K562 (cell line): Measurements from ENCODE around the gene C5orf22. TPM values are rescaled to one million over a fixed set of nuclear protein-coding genes. Genes with fewer than 3 reads are reported as not detected.

Experiments used
- CBX1 ChIP-seq: sonication (generic); IDR thresholded peaks from 2 replicates; pipeline ENCODE4 v1.6.1; 2016; ENCODE audit warnings: antibody characterized with exemption, low read depth, mild to moderate bottlenecking
- DIDO1 ChIP-seq: fragments of 450-650 bp; IDR thresholded peaks from 2 replicates; pipeline ENCODE4 v1.6.1; 2016; ENCODE audit warnings: low read depth, missing biosample characterization, missing genetic modification characterization
- FOSL1 ChIP-seq: fragments of 200-800 bp; sonication (Bioruptor generic); conservative IDR thresholded peaks from 2 replicates; pipeline ENCODE4 v1.6.1; 2016; ENCODE audit warnings: missing genetic modification characterization, missing compliant biosample characterization
- HDAC8 ChIP-seq: fragments of 450-650 bp; IDR thresholded peaks from 2 replicates; pipeline ENCODE4 v1.6.1; 2016; ENCODE audit warnings: mild to moderate bottlenecking, missing genetic modification characterization, moderate library complexity, missing compliant biosample characterization
- HIVEP1 ChIP-seq: fragments of 250-450 bp; sonication (Bioruptor Pico); IDR thresholded peaks from 2 replicates; pipeline ENCODE4 v1.4.0; 2020; ENCODE audit warnings: mild to moderate bottlenecking
- JUN ChIP-seq, 2 experiments: sonication (generic) in 1 of 2; formaldehyde crosslinking in 1 of 2; IDR thresholded peaks; 2 replicates each; pipeline versions ENCODE4 v1.6.1 to v1.8.0; 2012 to 2022; ENCODE audit warnings: borderline replicate concordance in 2 of 2, mild to moderate bottlenecking in 2 of 2, improper control_type of control experiment in 1 of 2, low read depth in 1 of 2, low read length in 1 of 2, missing genetic modification reagents in 1 of 2
- MCM3 ChIP-seq: fragments of 450-650 bp; IDR thresholded peaks from 2 replicates; pipeline ENCODE4 v1.6.1; 2016
- NFE2 ChIP-seq: IDR thresholded peaks from 2 replicates; pipeline ENCODE4 v1.6.1; 2014; ENCODE audit warnings: antibody characterized with exemption, low read depth
- POLR2AphosphoS2 ChIP-seq: IDR thresholded peaks from 2 replicates; pipeline ENCODE4 v1.6.1; 2012; ENCODE audit warnings: low read length, improper control_type of control experiment
- POLR2H ChIP-seq: IDR thresholded peaks from 2 replicates; pipeline ENCODE4 v1.6.1; 2016; ENCODE audit warnings: missing genetic modification characterization, low read depth, mild to moderate bottlenecking, control low read depth, missing compliant biosample characterization, moderate library complexity
- POU5F1 ChIP-seq: fragments of 150-350 bp; IDR thresholded peaks from 2 replicates; pipeline ENCODE4 v1.6.1; 2014; ENCODE audit warnings: borderline replicate concordance, low read length, low read depth, mild to moderate bottlenecking; ENCODE audit not compliant: partially characterized antibody
- PTBP1 ChIP-seq: fragments of 200-400 bp; formaldehyde crosslinking; IDR thresholded peaks from 2 replicates; pipeline ENCODE4 v1.6.1; 2017; ENCODE audit warnings: low read depth, low read length
- PTTG1 ChIP-seq: fragments of 450-650 bp; IDR thresholded peaks from 2 replicates; pipeline ENCODE4 v1.6.1; 2016; ENCODE audit warnings: low read depth, mild to moderate bottlenecking, missing genetic modification characterization, missing compliant biosample characterization
- TCF7L2 ChIP-seq: fragments of 150-350 bp; IDR thresholded peaks from 2 replicates; pipeline ENCODE4 v1.6.1; 2016; ENCODE audit warnings: low read depth, mild to moderate bottlenecking, low read length, moderate library complexity
- TEAD1 ChIP-seq, 2 experiments: fragments of 450-650 bp in 1 of 2; sonication (generic) in 1 of 2; formaldehyde crosslinking; IDR thresholded peaks; 2 replicates each; pipeline versions ENCODE4 v1.4.0 to v1.8.0; 2020 to 2022; ENCODE audit warnings: mild to moderate bottlenecking in 2 of 2, missing genetic modification reagents in 1 of 2
- THAP12 ChIP-seq: fragments of 250-450 bp; sonication (Bioruptor Pico); IDR thresholded peaks from 2 replicates; pipeline ENCODE4 v1.9.0; 2021; ENCODE audit warnings: mild to moderate bottlenecking, inconsistent platforms
- ZBED1 ChIP-seq: IDR thresholded peaks from 2 replicates; pipeline ENCODE4 v1.6.1; 2014
- ZNF143 ChIP-seq: sonication (generic); formaldehyde crosslinking; IDR thresholded peaks from 2 replicates; pipeline ENCODE4 v1.9.0; 2022; ENCODE audit warnings: mild to moderate bottlenecking, missing genetic modification reagents
- ZNF239 ChIP-seq: fragments of 250-450 bp; sonication (Bioruptor Pico); IDR thresholded peaks from 2 replicates; pipeline ENCODE4 v1.4.0; 2020; ENCODE audit warnings: mild to moderate bottlenecking
- ZNF24 ChIP-seq: fragments of 450-650 bp; IDR thresholded peaks from 2 replicates; pipeline ENCODE4 v1.6.1; 2016
- ZNF444 ChIP-seq: fragments of 250-450 bp; sonication (Bioruptor Pico); IDR thresholded peaks from 2 replicates; pipeline ENCODE4 v1.4.0; 2020; ENCODE audit warnings: mild to moderate bottlenecking, moderate library complexity
- ZNF639 ChIP-seq, 2 experiments: fragments of 200-800 bp in 1 of 2; sonication (Bioruptor generic) in 1 of 2; sonication (generic) in 1 of 2; formaldehyde crosslinking in 1 of 2; IDR thresholded peaks in 1 of 2; conservative IDR thresholded peaks in 1 of 2; 2 replicates each; pipeline versions ENCODE4 v1.5.0 to v1.6.1; 2016 to 2020; ENCODE audit warnings: missing compliant biosample characterization in 1 of 2, missing genetic modification characterization in 1 of 2, missing genetic modification reagents in 1 of 2
- ZNF717 ChIP-seq: fragments of 250-450 bp; sonication (Bioruptor Pico); IDR thresholded peaks from 2 replicates; pipeline ENCODE4 v1.5.0; 2021
- polyA plus RNA-seq, 8 experiments: library from polyadenylated mRNA; depleted of rRNA in 4 of 8; stranded (reverse) in 5 of 8; unstranded in 3 of 8; fragments of >200 nt; fragmentation: Nextera tagmentation in 2 of 8; fragmentation: Illumina TruSeq in 1 of 8; extraction: Ambion mirVana in 2 of 8; extraction: Trizol in 1 of 8; gene quantifications; 2 replicates each; pipeline versions ENCODE4 v1.2.1 to v1.2.3, GENCODE V29; 2011 to 2014; ENCODE audit warnings: inconsistent platforms in 1 of 8, missing spikeins in 1 of 8
- total RNA-seq, 7 experiments: library from RNA; depleted of rRNA in 6 of 7; stranded (reverse); fragments of >200 nt in 6 of 7; fragmentation: Illumina TruSeq in 2 of 7; extraction: Trizol in 2 of 7; gene quantifications; 2 replicates each; pipeline versions ENCODE4 v1.2.1 to v1.2.3, GENCODE V29; 2011 to 2021; ENCODE audit warnings: low replicate concordance in 1 of 7
- TF ChIP-seq, protein P1 (sequence below): fragments of 250-450 bp; sonication (Bioruptor Pico); IDR thresholded peaks from 2 replicates; pipeline ENCODE4 v1.8.0; 2021; ENCODE audit warnings: moderate library complexity, mild to moderate bottlenecking, inconsistent platforms

The C5orf22 gene
- total and polyA plus RNA-seq, 9 of the 15 experiments (the other 6 are each of a cell fraction or from before 2014, with no cell fraction given): 22.7 to 56.7 (median 39.3) TPM

- TF ChIP-seq FOSL1 (tag) (no peak), ZNF639 (CRISPR knock-in tag; conservative IDR thresholded peaks at IDR 0.05 in 1 of 2, IDR thresholded peaks at IDR 0.05 in 1 of 2) (peak in 1 of 2 experiments; percentile 60; a peak in 1 of 4 replicates), CBX1 (peak; percentile 16; the same call in 1 of the 2 replicates), ZBED1 (0 out of 2 replicates have a peak, but pooled peaks have one; percentile 60), MCM3 (no peak), POU5F1 (no peak), ZNF24 (no peak), ZNF444 (no peak), TEAD1 (CRISPR knock-in tag; IDR thresholded peaks at IDR 0.05) (peak in 1 of 2 experiments; percentile 51; a peak in 1 of 4 replicates), JUN (IDR thresholded peaks at IDR 0.05; ENCODE audit: borderline replicate concordance, low read depth, low read length) (no peak), JUN (CRISPR knock-in tag; IDR thresholded peaks at IDR 0.05; ENCODE audit: borderline replicate concordance) (peak; percentile 59; the same call in 1 of the 2 replicates), PTBP1 (no peak), NFE2 (no peak), PTTG1 (tag) (no peak), ZNF143 (CRISPR knock-in tag) (0 out of 2 replicates have a peak, but pooled peaks have one; percentile 42), POLR2H (peak; percentile 67), HDAC8 (tag) (no peak), ZNF239 (CRISPR knock-in tag) (no peak), HIVEP1 (CRISPR knock-in tag) (no peak), POLR2AphosphoS2 (no peak), DIDO1 (0 out of 2 replicates have a peak, but pooled peaks have one; percentile 13), ZNF717 (CRISPR knock-in tag) (no peak), TCF7L2 (no peak), THAP12 (CRISPR knock-in tag) (peak; percentile 71; the same call in 1 of the 2 replicates)
- TF ChIP-seq, protein P1, sequence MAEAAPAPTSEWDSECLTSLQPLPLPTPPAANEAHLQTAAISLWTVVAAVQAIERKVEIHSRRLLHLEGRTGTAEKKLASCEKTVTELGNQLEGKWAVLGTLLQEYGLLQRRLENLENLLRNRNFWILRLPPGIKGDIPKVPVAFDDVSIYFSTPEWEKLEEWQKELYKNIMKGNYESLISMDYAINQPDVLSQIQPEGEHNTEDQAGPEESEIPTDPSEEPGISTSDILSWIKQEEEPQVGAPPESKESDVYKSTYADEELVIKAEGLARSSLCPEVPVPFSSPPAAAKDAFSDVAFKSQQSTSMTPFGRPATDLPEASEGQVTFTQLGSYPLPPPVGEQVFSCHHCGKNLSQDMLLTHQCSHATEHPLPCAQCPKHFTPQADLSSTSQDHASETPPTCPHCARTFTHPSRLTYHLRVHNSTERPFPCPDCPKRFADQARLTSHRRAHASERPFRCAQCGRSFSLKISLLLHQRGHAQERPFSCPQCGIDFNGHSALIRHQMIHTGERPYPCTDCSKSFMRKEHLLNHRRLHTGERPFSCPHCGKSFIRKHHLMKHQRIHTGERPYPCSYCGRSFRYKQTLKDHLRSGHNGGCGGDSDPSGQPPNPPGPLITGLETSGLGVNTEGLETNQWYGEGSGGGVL: no peak
Measured at GRCh38 chr5:31531888-31532547, at the start of gene C5orf22, which contains the start of gene DROSHA (continued).
